NT2/D1 (cell line): Measurements from ENCODE around the gene CNGA2.

Source experiments
- DNase-seq: peaks from one replicate; pipeline ENCODE4 v3.0.0-alpha.2; 2011; ENCODE audit warnings: low read depth, low spot score
- H3K27me3 ChIP-seq: 2 replicates; pipeline ENCODE4 v1.6.0; 2011; ENCODE audit warnings: mild to moderate bottlenecking; ENCODE audit not compliant: insufficient read length, insufficient read depth
- H3K36me3 ChIP-seq: 2 replicates; pipeline ENCODE4 v1.6.1; 2011; ENCODE audit warnings: mild to moderate bottlenecking, low read length, mixed read lengths; ENCODE audit not compliant: insufficient read depth, insufficient read length
- H3K4me1 ChIP-seq: 2 replicates; pipeline ENCODE4 v1.5.1; 2011; ENCODE audit not compliant: insufficient read depth, insufficient read length
- H3K4me3 ChIP-seq: 2 replicates; pipeline ENCODE4 v1.5.1; 2011; ENCODE audit warnings: low read depth; ENCODE audit not compliant: insufficient read length
- H3K9ac ChIP-seq: 2 replicates; pipeline ENCODE4 v1.6.0; 2011; ENCODE audit warnings: low read depth; ENCODE audit not compliant: insufficient read length
- H3K9me3 ChIP-seq: 2 replicates; pipeline ENCODE4 v1.5.1; 2011; ENCODE audit warnings: mild to moderate bottlenecking, low read length; ENCODE audit not compliant: insufficient read depth
- SUZ12 ChIP-seq: IDR thresholded peaks from 2 replicates; pipeline ENCODE4 v1.6.1; 2011; ENCODE audit not compliant: insufficient read length, insufficient read depth; ENCODE audit errors: extremely low read depth
- YY1 ChIP-seq: IDR thresholded peaks from 2 replicates; pipeline ENCODE4 v1.6.1; 2011; ENCODE audit not compliant: insufficient read length, insufficient read depth
- ZNF274 ChIP-seq: IDR thresholded peaks from 2 replicates; pipeline ENCODE4 v1.6.1; 2011; ENCODE audit warnings: mild to moderate bottlenecking, low read depth, low read length

Gene CNGA2

GRCh38 chrX:151702741-151703340, 31.7 kb upstream of the CNGA2 start:
- Histone ChIP-seq H3K9me3 (no peaks in the 10 kb centered on the region), H3K36me3 (no peaks in the 10 kb centered on the region), H3K4me1 (no peaks in the 10 kb centered on the region), H3K27me3 (no peaks in the 10 kb centered on the region), H3K9ac (no peak overlapping the region), H3K4me3 (no peak overlapping the region)
- DNase-seq: no peak
- no peak for TF ChIP-seq ZNF274
- TF ChIP-seq YY1: no peak
- no peak for TF ChIP-seq SUZ12

- Histone ChIP-seq H3K9me3 (no peaks in the 10 kb centered on the region), H3K36me3 (no peaks in the 10 kb centered on the region)
- no peak for DNase-seq
Measured at GRCh38 chrX:151703487-151703886, 31.1 kb upstream of the CNGA2 start.

DNA sequence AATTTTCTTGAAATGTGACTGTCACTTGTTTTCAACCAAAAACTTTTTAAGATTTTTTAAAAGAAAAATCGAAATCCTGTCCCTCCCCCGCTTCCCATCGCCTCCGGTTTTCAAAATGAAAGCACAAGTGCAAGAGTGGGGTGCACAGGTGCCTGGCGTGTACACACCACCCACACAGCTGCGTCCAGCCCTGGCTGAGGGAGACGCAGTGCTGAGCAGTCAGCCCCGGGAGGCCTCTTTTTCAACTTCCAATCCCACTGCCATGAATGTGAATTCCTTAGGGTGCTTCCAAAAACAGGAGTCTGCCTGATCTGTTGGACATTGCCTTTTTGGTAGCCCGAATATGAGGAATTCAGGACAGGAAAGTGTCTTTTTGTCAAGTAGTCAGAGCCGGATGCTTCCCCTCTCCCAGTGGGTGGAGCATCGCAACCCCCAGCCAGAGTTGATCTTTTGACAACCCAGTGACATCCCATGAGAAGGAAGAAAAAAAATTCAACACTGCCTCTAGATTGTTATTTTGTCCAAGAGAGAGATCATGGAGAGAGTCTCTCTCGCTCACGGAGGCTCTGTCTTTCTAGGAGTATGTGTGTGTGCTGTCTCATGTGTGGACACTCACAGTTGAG, 30.4 kb upstream of the CNGA2 start:
- TF ChIP-seq YY1 (no peak), SUZ12 (no peak), ZNF274 (no peak)
- H3K36me3 ChIP-seq: no peaks in the 10 kb centered on the region
- H3K4me3 ChIP-seq: no peak overlapping the region

More at GRCh38 chrX:151703487-151703886, 31.1 kb upstream of the CNGA2 start:
- H3K27me3 ChIP-seq: no peaks in the 10 kb centered on the region
- no peak overlapping the region for H3K4me3 ChIP-seq
- TF ChIP-seq YY1 (no peak), SUZ12 (no peak), ZNF274 (no peak)
- H3K4me1 ChIP-seq: no peaks in the 10 kb centered on the region
- no peak overlapping the region for H3K9ac ChIP-seq

GRCh38 chrX:151708821-151709220, 25.7 kb upstream of the CNGA2 start:
- Histone ChIP-seq H3K9ac (no peak overlapping the region), H3K9me3 (no peaks in the 10 kb centered on the region), H3K27me3 (no peaks in the 10 kb centered on the region), H3K4me1 (no peaks in the 10 kb centered on the region), H3K4me3 (no peak overlapping the region), H3K36me3 (no peaks in the 10 kb centered on the region)
- no peak for DNase-seq
- no peak for TF ChIP-seq SUZ12

More for the DNA sequence above, 30.4 kb upstream of the CNGA2 start:
- no peaks in the 10 kb centered on the region for H3K9me3 ChIP-seq
- H3K9ac ChIP-seq: no peak overlapping the region
- DNase-seq: no peak
- no peaks in the 10 kb centered on the region for H3K4me1 ChIP-seq
- no peaks in the 10 kb centered on the region for H3K27me3 ChIP-seq

GRCh38 chrX:151710457-151710856, 24.1 kb upstream of the CNGA2 start:
- Histone ChIP-seq H3K9me3 (no peaks in the 10 kb centered on the region), H3K4me3 (no peak overlapping the region), H3K9ac (no peak overlapping the region)

GRCh38 chrX:151711154-151711553, 23.4 kb upstream of the CNGA2 start:
- no peak overlapping the region for H3K4me3 ChIP-seq
- no peaks in the 10 kb centered on the region for H3K27me3 ChIP-seq
- DNase-seq: no peak
- no peaks in the 10 kb centered on the region for H3K36me3 ChIP-seq
- no peak for TF ChIP-seq ZNF274
- no peak for TF ChIP-seq SUZ12
- no peak for TF ChIP-seq YY1
- no peaks in the 10 kb centered on the region for H3K9me3 ChIP-seq
- no peak overlapping the region for H3K9ac ChIP-seq
- no peaks in the 10 kb centered on the region for H3K4me1 ChIP-seq

More at GRCh38 chrX:151710457-151710856, 24.1 kb upstream of the CNGA2 start:
- Histone ChIP-seq H3K4me1 (no peaks in the 10 kb centered on the region), H3K36me3 (no peaks in the 10 kb centered on the region), H3K27me3 (no peaks in the 10 kb centered on the region)
- DNase-seq: no peak
- TF ChIP-seq YY1 (no peak), SUZ12 (no peak), ZNF274 (no peak)

GRCh38 chrX:151711787-151712186, 22.8 kb upstream of the CNGA2 start:
- no peak for DNase-seq
- Histone ChIP-seq H3K9ac (no peak overlapping the region), H3K9me3 (no peaks in the 10 kb centered on the region), H3K4me3 (no peak overlapping the region), H3K36me3 (no peaks in the 10 kb centered on the region), H3K4me1 (no peaks in the 10 kb centered on the region), H3K27me3 (no peaks in the 10 kb centered on the region)
- no peak for TF ChIP-seq ZNF274
- TF ChIP-seq YY1: no peak
- no peak for TF ChIP-seq SUZ12
